GM13976 (cell line): ENCODE results near the gene CADM2.
A peak's percentile ranks its signal among the peaks of the same experiment; 100 is the strongest.

Source experiments
- DNase-seq: peaks from one replicate; pipeline ENCODE4 v3.0.0; 2012; ENCODE audit warnings: low spot score
- in situ Hi-C: fragments of 300-500 bp; cut with MboI; formaldehyde crosslinking; loops from one replicate; pipeline ENCODE4 v1.12.0; 2022; ENCODE audit warnings: low sequenced_read_pairs, mixed read lengths, inconsistent platforms; ENCODE audit not compliant: unreplicated experiment
- TF ChIP-seq, protein P1 (sequence below): IDR thresholded peaks from 2 replicates; pipeline ENCODE4 v1.5.1; 2012; ENCODE audit warnings: borderline replicate concordance, mild to moderate bottlenecking; ENCODE audit not compliant: insufficient read depth; ENCODE audit errors: extremely low read depth, missing control alignments, control extremely low read depth

CADM2 gene

DNA sequence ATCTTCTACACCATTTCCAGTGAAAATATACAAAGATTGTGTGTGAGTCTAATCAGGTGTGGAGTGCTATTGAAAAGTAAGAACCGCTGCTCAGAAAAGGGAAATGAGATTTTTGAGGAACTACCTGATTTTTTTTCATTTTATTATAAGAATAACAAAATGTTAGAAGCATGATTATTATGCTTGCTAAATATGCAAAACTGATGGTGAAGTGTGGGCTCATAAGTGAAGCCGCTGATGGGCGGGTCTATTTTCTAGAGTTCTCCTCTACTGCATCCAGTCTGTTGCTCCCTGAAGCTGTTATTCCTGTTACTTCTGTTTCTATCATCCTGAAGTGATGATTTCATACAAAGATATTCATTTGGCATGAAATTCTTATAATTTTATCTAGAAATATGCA lies 612.0 kb downstream of the CADM2 start:
- DNase-seq: no peak
- in situ Hi-C loops: loop anchor here (25.0 kb wide), 1 partner anchor 1034 kb away; no protein-coding TSS in a partner anchor
- TF ChIP-seq, protein P1, sequence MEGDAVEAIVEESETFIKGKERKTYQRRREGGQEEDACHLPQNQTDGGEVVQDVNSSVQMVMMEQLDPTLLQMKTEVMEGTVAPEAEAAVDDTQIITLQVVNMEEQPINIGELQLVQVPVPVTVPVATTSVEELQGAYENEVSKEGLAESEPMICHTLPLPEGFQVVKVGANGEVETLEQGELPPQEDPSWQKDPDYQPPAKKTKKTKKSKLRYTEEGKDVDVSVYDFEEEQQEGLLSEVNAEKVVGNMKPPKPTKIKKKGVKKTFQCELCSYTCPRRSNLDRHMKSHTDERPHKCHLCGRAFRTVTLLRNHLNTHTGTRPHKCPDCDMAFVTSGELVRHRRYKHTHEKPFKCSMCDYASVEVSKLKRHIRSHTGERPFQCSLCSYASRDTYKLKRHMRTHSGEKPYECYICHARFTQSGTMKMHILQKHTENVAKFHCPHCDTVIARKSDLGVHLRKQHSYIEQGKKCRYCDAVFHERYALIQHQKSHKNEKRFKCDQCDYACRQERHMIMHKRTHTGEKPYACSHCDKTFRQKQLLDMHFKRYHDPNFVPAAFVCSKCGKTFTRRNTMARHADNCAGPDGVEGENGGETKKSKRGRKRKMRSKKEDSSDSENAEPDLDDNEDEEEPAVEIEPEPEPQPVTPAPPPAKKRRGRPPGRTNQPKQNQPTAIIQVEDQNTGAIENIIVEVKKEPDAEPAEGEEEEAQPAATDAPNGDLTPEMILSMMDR: no peak

GRCh38 chr3:85571835-85572234 lies 613.0 kb downstream of the CADM2 start:
- TF ChIP-seq, protein P1: no peak
- in situ Hi-C loops: loop anchor here (25.0 kb wide), 1 partner anchor 1035 kb away; no protein-coding TSS in a partner anchor
- DNase-seq: no peak

DNA sequence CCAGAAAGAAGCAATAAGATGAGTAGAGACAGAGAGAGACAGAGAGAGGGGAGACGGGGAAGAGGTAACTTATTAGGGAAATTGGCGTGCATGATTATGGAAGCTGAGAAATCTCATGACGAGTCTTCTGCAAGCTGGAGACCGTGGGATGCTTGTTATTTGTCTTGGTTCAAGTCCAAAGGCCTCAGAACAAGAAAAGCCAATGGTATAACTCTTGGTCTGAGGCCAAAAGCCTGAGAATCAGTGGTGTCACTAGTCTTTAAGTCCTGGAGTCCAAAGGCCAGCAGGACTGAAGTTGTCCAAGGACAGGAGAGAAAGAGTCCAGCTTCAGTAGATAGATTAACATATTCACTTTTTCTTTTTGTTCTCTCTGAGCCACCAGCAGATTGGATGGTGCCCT lies 613.6 kb downstream of the CADM2 start:
- in situ Hi-C loops: loop anchor here (25.0 kb wide), 1 partner anchor 1035 kb away; no protein-coding TSS in a partner anchor
- TF ChIP-seq, protein P1: no peak
- DNase-seq: no peak

DNA sequence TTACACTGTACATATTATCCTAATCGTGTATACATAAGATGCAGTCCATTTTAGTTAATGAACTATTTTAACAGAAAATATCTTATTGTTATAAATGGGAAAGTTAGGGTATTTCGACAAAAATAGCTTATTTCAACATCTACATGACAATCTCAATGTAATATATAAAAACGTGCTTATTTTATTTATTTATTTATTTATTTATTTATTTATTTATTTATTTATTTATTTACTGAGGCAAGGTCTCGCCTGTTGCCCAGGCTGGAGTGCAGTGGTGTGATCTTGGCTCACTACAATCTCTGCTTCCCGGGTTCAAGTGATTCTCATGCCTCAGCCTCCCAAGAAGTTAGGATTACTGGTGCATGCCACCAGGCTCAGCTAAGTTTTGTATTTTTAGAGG lies 614.2 kb downstream of the CADM2 start:
- TF ChIP-seq, protein P1: no peak
- DNase-seq: no peak
- in situ Hi-C loops: loop anchor here (25.0 kb wide), 1 partner anchor 1036 kb away; no protein-coding TSS in a partner anchor

GRCh38 chr3:85574006-85574705 lies 615.4 kb downstream of the CADM2 start:
- TF ChIP-seq, protein P1: no peak
- DNase-seq: no peak
- in situ Hi-C loops: loop anchor here (25.0 kb wide), 1 partner anchor 1037 kb away; no protein-coding TSS in a partner anchor

DNA sequence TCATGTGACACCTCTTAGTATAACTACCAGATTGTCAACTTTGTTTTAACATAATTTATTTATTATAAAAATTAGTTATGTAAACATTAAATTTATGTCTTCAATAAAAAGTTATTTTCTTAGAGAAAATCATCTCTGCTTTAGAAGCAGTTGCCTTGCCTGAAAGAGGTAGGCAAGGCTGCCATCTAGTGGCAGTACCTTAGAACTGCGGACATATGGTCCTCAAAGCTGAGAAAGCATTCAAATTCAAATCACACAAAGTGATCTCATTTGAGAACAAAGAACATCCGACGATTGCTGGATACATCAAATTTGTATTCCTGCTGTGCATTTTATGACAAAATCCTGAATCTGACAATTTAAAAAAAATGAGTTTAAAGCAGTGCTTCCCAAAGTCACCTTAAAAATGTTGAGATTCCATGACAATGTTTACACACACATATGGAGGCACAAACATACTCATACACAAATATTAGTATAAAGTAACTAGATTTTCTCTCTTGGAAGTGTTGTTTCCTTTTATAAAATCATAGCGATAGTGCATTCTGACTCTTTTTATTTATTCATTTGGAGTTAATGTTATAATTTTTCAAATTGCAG lies 617.4 kb downstream of the CADM2 start:
- in situ Hi-C loops: no loop called here
- DNase-seq: peak; percentile 31
- TF ChIP-seq, protein P1: peak; percentile 83
